Measurements from ENCODE around the gene HK2.

The HK2 gene

DNA sequence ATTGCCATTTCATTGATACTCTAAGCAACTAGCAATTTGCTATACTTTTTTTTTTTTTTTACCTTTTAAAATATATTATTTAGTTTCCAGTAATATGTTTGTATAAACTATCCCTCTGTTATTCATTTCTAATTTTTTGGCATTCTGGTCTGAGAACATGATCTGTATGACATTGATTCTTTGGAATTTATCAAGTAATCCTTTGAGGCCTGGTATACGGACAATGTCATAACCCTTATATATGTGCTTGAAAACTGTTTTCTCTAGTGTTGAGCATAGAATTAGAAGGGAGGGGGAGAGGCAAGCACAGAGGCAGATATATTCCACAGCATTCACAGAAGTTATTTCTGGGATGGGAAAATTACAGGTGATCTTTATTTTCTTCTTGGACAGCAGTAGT, 76.3 kb downstream of the HK2 start:
- H3K9me3 ChIP-seq, result peaks cover 6% of the 10 kb centered on the region; the same call in 1 of the 2 replicates
- no peak overlapping the region for H3K4me2 ChIP-seq
- TF ChIP-seq Cebpa-rat (IDR thresholded peaks at IDR 0.05), result no peak
- no peaks in the 10 kb centered on the region for H3K4me1 ChIP-seq
- no peak overlapping the region for H3K4me3 ChIP-seq
- no peak overlapping the region for H3K9ac ChIP-seq
- no peaks in the 10 kb centered on the region for H3K36me3 ChIP-seq
- no peaks in the 10 kb centered on the region for H3K27me3 ChIP-seq
- no peaks in the 10 kb centered on the region for H4K20me1 ChIP-seq
- no peak overlapping the region for H3K27ac ChIP-seq

DNA sequence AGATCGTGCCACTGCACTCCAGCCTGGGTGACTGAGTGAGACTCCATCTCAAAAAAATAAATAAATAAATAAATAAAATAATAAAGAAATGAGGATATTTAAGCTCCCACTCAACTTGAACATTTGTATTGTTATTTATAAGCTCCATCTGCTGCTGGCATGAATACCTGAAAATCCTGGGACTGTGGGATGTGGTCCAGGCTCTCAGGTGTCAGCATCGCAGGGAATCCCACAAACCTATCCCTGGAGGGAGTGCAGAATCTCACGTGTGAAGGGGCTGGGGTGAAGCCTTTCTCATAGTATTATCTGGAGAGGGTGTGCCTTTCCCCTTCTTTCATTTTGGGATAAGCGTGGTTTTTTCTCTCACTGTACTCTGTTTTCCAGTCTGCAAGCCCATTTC, 77.1 kb downstream of the HK2 start:
- peaks cover 6% of the 10 kb centered on the region; the same call in 1 of the 2 replicates for H3K9me3 ChIP-seq
- TF ChIP-seq Cebpa-rat (IDR thresholded peaks at IDR 0.05), result no peak
- H3K36me3 ChIP-seq, result no peaks in the 10 kb centered on the region

GRCh38 chr2:74915743-74916142, 81.8 kb downstream of the HK2 start:
- no peaks in the 10 kb centered on the region for H4K20me1 ChIP-seq
- TF ChIP-seq Cebpa-rat (IDR thresholded peaks at IDR 0.05), result no peak
- peaks cover 7% of the 10 kb centered on the region for H3K4me1 ChIP-seq
- no peak overlapping the region for H3K27ac ChIP-seq
- H3K4me2 ChIP-seq, result peak overlapping the region; percentile 26; the same call in 1 of the 2 replicates
- no peak overlapping the region for H3K9ac ChIP-seq
- H3K27me3 ChIP-seq, result no peaks in the 10 kb centered on the region
- no peak overlapping the region for H3K4me3 ChIP-seq
- no peaks in the 10 kb centered on the region for H3K36me3 ChIP-seq
- no peaks in the 10 kb centered on the region for H3K9me3 ChIP-seq

More for the DNA sequence above, 77.1 kb downstream of the HK2 start:
- Histone ChIP-seq H3K4me3 (no peak overlapping the region), H3K9ac (no peak overlapping the region), H3K27me3 (no peaks in the 10 kb centered on the region), H4K20me1 (no peaks in the 10 kb centered on the region), H3K4me1 (peaks cover 7% of the 10 kb centered on the region), H3K27ac (no peak overlapping the region), H3K4me2 (no peak overlapping the region)

- Histone ChIP-seq H3K9me3 (no peaks in the 10 kb centered on the region), H3K36me3 (no peaks in the 10 kb centered on the region), H3K4me1 (peaks cover 7% of the 10 kb centered on the region), H3K27ac (no peak overlapping the region), H3K27me3 (no peaks in the 10 kb centered on the region), H3K4me3 (no peak overlapping the region), H3K9ac (no peak overlapping the region), H3K4me2 (no peak overlapping the region), H4K20me1 (no peaks in the 10 kb centered on the region)
- no peak for TF ChIP-seq Cebpa-rat (IDR thresholded peaks at IDR 0.05)
Measured at GRCh38 chr2:74916394-74916793, 82.5 kb downstream of the HK2 start.

DNA sequence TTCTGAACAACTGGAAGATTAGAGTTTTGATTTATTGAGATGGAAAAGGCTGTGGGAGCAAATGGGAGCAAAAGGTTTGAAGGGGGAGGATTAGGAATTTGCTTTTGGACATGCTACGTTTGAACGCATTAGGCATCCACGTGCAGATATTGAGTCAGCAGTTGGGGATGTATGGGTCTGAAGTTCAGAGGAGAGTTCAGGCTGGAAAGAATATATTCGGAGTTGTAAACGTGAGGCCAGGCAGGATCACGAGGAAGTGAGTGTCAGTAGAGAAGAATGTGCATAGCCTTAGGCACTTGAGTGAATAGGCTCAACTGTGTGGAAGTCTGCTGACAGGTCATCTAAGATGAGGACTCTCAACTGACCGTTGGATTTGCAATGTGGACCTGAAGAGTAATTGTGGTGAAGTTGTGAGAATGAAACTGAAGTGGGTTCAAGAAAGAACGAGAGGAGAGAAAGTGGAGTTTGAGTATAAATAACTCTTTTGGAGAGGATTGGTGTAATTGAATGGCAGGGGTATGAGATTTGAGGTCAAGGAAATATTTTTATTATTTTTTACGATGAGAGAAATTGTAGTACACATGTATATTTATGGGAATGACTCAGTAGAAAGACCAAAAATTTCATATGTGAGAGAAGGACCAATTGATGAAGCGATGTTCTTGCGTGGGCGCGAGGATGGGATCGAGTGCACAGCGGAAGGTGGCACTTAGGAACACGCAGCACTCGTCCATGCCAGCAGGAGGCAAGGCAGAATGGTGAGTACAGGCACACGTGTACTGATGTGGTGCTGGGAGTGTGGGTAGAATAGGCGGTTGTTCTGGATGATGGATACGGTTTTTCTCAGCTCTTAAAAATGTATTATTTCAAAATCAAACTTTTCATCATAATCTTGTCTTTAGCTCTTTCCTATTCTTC, 84.0 kb downstream of the HK2 start:
- H3K27ac ChIP-seq, result no peak overlapping the region
- H3K9ac ChIP-seq, result no peak overlapping the region
- no peak for TF ChIP-seq Cebpa-rat (IDR thresholded peaks at IDR 0.05)
- no peak overlapping the region for H3K4me3 ChIP-seq
- H3K4me2 ChIP-seq, result no peak overlapping the region
- H3K27me3 ChIP-seq, result no peaks in the 10 kb centered on the region
- no peaks in the 10 kb centered on the region for H3K9me3 ChIP-seq
- H4K20me1 ChIP-seq, result no peaks in the 10 kb centered on the region
- H3K36me3 ChIP-seq, result no peaks in the 10 kb centered on the region
- peaks cover 15% of the 10 kb centered on the region for H3K4me1 ChIP-seq

GRCh38 chr2:74919827-74920226, 85.9 kb downstream of the HK2 start:
- TF ChIP-seq Cebpa-rat (IDR thresholded peaks at IDR 0.05), result no peak
- H3K9ac ChIP-seq, result no peak overlapping the region

DNA sequence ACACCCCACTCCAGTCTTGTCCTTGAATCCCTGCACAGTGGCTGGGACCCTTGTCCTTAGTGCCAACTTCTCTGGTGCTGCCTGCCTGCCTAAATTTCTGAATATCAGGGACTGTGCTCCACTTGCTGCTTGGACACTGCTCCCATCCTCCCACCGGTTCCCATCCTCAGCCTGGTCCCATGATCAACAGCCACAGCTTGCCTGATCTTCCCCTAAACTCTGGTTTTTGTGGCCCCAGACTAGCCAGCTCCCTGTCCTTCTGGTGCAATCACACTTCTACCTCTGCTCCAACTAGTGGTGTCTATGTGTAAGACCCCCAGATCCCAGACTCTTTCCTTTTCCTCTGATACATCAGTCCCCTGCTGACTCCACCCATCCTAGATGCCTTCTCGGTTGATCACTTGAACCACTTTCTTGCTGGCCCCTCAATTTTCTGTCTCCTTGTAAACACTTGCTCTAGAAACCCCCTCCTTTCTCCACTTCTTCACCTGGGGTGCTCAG, 87.4 kb downstream of the HK2 start:
- Histone ChIP-seq H3K27me3 (no peaks in the 10 kb centered on the region), H3K4me2 (no peak overlapping the region), H3K27ac (no peak overlapping the region), H3K9me3 (no peaks in the 10 kb centered on the region), H4K20me1 (no peaks in the 10 kb centered on the region), H3K4me3 (no peak overlapping the region), H3K4me1 (peaks cover 15% of the 10 kb centered on the region), H3K9ac (no peak overlapping the region), H3K36me3 (no peaks in the 10 kb centered on the region)
- no peak for TF ChIP-seq Cebpa-rat (IDR thresholded peaks at IDR 0.05)

More at GRCh38 chr2:74919827-74920226, 85.9 kb downstream of the HK2 start:
- H3K4me1 ChIP-seq, result peaks cover 22% of the 10 kb centered on the region
- H3K27ac ChIP-seq, result no peak overlapping the region
- no peaks in the 10 kb centered on the region for H3K36me3 ChIP-seq
- no peaks in the 10 kb centered on the region for H3K9me3 ChIP-seq
- H3K4me3 ChIP-seq, result peak overlapping the region; percentile 42; the same call in 1 of the 2 replicates
- H4K20me1 ChIP-seq, result no peaks in the 10 kb centered on the region
- H3K4me2 ChIP-seq, result peak overlapping the region; percentile 71
- H3K27me3 ChIP-seq, result no peaks in the 10 kb centered on the region

DNA sequence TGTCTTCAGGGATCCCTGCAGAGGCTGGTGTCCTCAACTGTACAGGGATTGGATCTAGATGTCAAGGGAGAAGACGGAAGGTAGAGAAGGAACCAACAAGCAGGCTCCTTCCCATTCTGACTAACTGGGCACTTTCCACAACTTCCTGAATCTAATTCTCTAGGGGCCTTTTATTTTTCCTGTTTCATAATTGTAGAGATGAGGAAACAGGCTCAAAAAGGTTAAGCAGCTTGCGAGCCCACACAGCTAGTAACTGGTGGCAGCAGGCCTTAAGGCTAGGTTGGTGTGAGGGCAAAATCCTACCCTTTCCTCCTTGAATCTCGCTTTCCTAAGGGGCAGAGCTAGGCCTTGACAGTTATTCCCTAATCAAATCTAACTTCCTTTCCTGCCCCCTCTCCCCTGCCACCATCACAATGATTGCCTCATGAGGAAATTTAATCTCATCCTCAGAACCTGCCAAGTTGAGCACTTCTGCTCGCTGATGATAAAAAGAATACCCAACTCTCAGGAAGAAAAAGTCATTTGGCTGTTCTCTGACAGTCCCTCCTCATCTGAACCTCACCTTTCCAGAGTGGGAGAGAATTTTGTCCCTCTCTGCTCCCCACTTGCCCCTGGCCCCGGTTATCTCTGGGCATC, 88.8 kb downstream of the HK2 start:
- no peak for TF ChIP-seq Cebpa-rat (IDR thresholded peaks at IDR 0.05)
- Histone ChIP-seq H3K4me3 (no peak overlapping the region), H4K20me1 (no peaks in the 10 kb centered on the region), H3K4me2 (peak overlapping the region; percentile 43), H3K27me3 (no peaks in the 10 kb centered on the region), H3K4me1 (peaks cover 15% of the 10 kb centered on the region), H3K9me3 (no peaks in the 10 kb centered on the region), H3K36me3 (no peaks in the 10 kb centered on the region), H3K27ac (no peak overlapping the region), H3K9ac (no peak overlapping the region)

DNA sequence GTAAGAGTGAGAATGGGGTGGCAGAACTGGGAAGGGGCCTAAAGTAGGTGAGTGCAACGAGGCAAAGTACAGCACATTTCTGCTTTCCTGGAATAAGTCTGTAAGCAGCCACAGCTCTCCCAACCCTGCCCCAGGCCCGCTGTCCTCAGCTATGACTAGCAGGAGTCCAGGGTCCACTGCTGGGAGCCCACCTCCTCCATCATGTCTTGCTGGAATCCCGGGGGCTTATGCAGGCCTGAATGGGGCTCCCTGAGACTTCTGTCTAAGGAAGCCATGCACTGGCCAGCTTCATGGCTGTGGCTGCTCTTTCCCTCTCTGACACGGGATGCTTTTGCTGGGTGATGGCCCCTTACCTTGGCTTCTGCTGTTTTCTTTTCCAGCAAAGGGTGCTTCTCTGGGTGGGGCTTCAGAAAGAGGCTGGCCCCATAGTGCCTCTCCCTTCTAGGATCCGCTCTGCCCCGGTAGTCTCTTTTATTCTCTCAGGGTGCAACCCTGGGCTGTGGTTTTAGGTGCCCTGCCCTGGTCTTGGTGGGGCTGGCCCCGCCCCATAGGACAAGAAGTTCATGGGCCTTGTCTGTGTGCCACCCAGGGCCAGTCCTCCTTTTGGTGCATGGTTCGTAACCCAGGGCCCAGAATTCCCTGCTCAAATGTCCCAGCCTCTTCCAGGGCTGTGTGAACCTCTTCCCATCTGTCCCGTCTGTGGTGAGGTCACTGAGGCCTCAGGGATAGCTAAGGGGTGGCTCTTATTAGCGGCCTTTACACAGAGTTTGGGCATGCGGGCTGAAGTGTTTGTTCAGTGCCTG, 90.7 kb downstream of the HK2 start:
- Histone ChIP-seq H3K36me3 (0 out of 2 replicates have a peak, but pooled peaks cover under 1% of the 10 kb centered on the region), H3K4me1 (peaks cover 15% of the 10 kb centered on the region), H3K27ac (no peak overlapping the region), H3K4me2 (no peak overlapping the region), H3K9me3 (no peaks in the 10 kb centered on the region), H3K4me3 (no peak overlapping the region), H3K27me3 (no peaks in the 10 kb centered on the region), H4K20me1 (no peaks in the 10 kb centered on the region), H3K9ac (no peak overlapping the region)
- no peak for TF ChIP-seq Cebpa-rat (IDR thresholded peaks at IDR 0.05)

All from BLaER1 (cell line).